Epithelial cell of proximal tubule (primary cell): ENCODE results near the gene UNC93B1. TPM values are rescaled to one million over a fixed set of nuclear protein-coding genes. Genes with fewer than 3 reads are reported as not detected.
"Not testable (repeated sequence)": the region's sequence is repeated elsewhere in the genome, so short reads cannot be mapped to it uniquely, and the experiment has no call there.

Experiments used
- DNase-seq: peaks from one replicate; pipeline ENCODE4 v3.0.0-alpha.2; 2011; ENCODE audit warnings: low read depth
- H3K4me3 ChIP-seq: 2 replicates; pipeline ENCODE4 v1.5.1; 2011; ENCODE audit warnings: low read depth, mild to moderate bottlenecking, low read length
- CTCF ChIP-seq: conservative IDR thresholded peaks from 2 replicates; pipeline ENCODE4 v1.5.1; 2012; ENCODE audit warnings: low read depth, mild to moderate bottlenecking, low read length
- total RNA-seq: library from RNA; depleted of rRNA; stranded (reverse); fragments of >200 nt; gene quantifications from 2 replicates; pipeline ENCODE4 v1.2.3, GENCODE V29; 2015

UNC93B1 gene
- total RNA-seq, 1 donor from 2014 or later, result 16.3 TPM

- not testable (repeated sequence) for DNase-seq, H3K4me3 ChIP-seq
- peak; percentile 24 for TF ChIP-seq CTCF
Observed at GRCh38 chr11:67943406-67943805, 60.5 kb downstream of the UNC93B1 start.

Other genes with a start within 250 kb of the UNC93B1 start
- gene ALDH3B1, start 6.2 kb upstream of the UNC93B1 start, total RNA-seq, result 3.9 and 4.4 TPM in 2 replicates
- gene NDUFS8, start 26.6 kb upstream of the UNC93B1 start, total RNA-seq, result 240 and 345 TPM in 2 replicates
- gene TCIRG1, start 34.9 kb upstream of the UNC93B1 start, total RNA-seq, result 100 and 156 TPM in 2 replicates
- 17.9 and 22.0 TPM in 2 replicates for gene CHKA, start 117.3 kb upstream of the UNC93B1 start, total RNA-seq
- 16.1 and 17.5 TPM in 2 replicates for gene KMT5B, start 209.2 kb upstream of the UNC93B1 start, total RNA-seq